GM23248 (cell line): ENCODE data around the gene SLC13A4. TPM values are rescaled to one million over a fixed set of nuclear protein-coding genes. Genes with fewer than 3 reads are reported as not detected.

Experiments
- DNase-seq: peaks from one replicate; pipeline ENCODE4 v3.0.0-alpha.2; 2015
- H2AFZ ChIP-seq: fragments of 200-600 bp; sonication (generic); 2 replicates; pipeline ENCODE4 v1.6.1; 2016; ENCODE audit warnings: antibody characterized with exemption
- H3F3A ChIP-seq: fragments of 200-600 bp; sonication (generic); 2 replicates; pipeline ENCODE4 v1.6.1; 2016; ENCODE audit warnings: mild to moderate bottlenecking, antibody characterized with exemption, mixed run types; ENCODE audit not compliant: insufficient read depth
- H3K27ac ChIP-seq: fragments of 200-600 bp; sonication (generic); 2 replicates; pipeline ENCODE4 v1.5.1; 2016; ENCODE audit warnings: mild to moderate bottlenecking
- H3K27me3 ChIP-seq: fragments of 200-600 bp; sonication (generic); replicated peaks from 2 replicates; pipeline ENCODE4 v1.6.1; 2016; ENCODE audit warnings: mild to moderate bottlenecking; ENCODE audit not compliant: insufficient read depth
- H3K36me3 ChIP-seq: fragments of 200-600 bp; sonication (generic); 2 replicates; pipeline ENCODE4 v1.6.1; 2016; ENCODE audit warnings: low read depth, mild to moderate bottlenecking
- H3K4me1 ChIP-seq: fragments of 200-600 bp; sonication (generic); 2 replicates; pipeline ENCODE4 v1.6.1; 2016; ENCODE audit warnings: mild to moderate bottlenecking; ENCODE audit not compliant: insufficient read depth
- H3K4me2 ChIP-seq: fragments of 200-600 bp; sonication (generic); one replicate; pipeline ENCODE4 v1.6.1; 2016; ENCODE audit warnings: mild to moderate bottlenecking; ENCODE audit not compliant: unreplicated experiment
- H3K4me3 ChIP-seq: fragments of 200-600 bp; sonication (generic); 2 replicates; pipeline ENCODE4 v1.5.1; 2016; ENCODE audit warnings: mild to moderate bottlenecking
- H3K79me2 ChIP-seq: fragments of 200-600 bp; sonication (generic); 2 replicates; pipeline ENCODE4 v1.6.1; 2016; ENCODE audit warnings: mild to moderate bottlenecking; ENCODE audit not compliant: insufficient read depth
- H3K9ac ChIP-seq: fragments of 200-600 bp; sonication (generic); 2 replicates; pipeline ENCODE4 v1.6.1; 2016; ENCODE audit warnings: mild to moderate bottlenecking
- H3K9me2 ChIP-seq: fragments of 200-600 bp; sonication (generic); 2 replicates; pipeline ENCODE4 v1.6.1; 2016; ENCODE audit warnings: mixed run types, mild to moderate bottlenecking, moderate library complexity; ENCODE audit not compliant: insufficient read depth
- H3K9me3 ChIP-seq: fragments of 200-600 bp; sonication (generic); one replicate; pipeline ENCODE4 v1.6.1; 2017; ENCODE audit warnings: low read depth
- H4K20me1 ChIP-seq: fragments of 200-600 bp; sonication (generic); 2 replicates; pipeline ENCODE4 v1.6.0; 2016; ENCODE audit not compliant: insufficient read depth
- EZH2 ChIP-seq: fragments of 200-600 bp; sonication (generic); IDR thresholded peaks from 2 replicates; pipeline ENCODE4 v1.6.1; 2018; ENCODE audit warnings: antibody characterized with exemption, mild to moderate bottlenecking; ENCODE audit not compliant: insufficient read depth, poor library complexity, severe bottlenecking
- EZH2phosphoT487 ChIP-seq: fragments of 200-600 bp; sonication (generic); IDR thresholded peaks from 2 replicates; pipeline ENCODE4 v1.6.1; 2018; ENCODE audit warnings: antibody characterized with exemption, moderate library complexity, mild to moderate bottlenecking, low read depth; ENCODE audit not compliant: insufficient read depth
- WGBS, 2 experiments: methylation state at CpG; one replicate each; pipeline ENCODE4 v1.1.6; 2015 to 2017; ENCODE audit warnings: low lambda C conversion rate in 2 of 2, low coverage in 1 of 2; ENCODE audit errors: missing lambda C conversion rate in 2 of 2; 5-methylcytosine and 5-hydroxymethylcytosine counted together
- in situ Hi-C: fragments of 300-500 bp; cut with MboI; formaldehyde crosslinking; loops from 2 replicates; pipeline ENCODE4 v1.15.0; 2020
- polyA plus RNA-seq: library from polyadenylated mRNA; unstranded; fragments of >200 nt; fragmentation: Nextera tagmentation; extraction: Ambion mirVana; gene quantifications from 2 replicates; pipeline ENCODE4 v1.2.1, GENCODE V29; 2016
- total RNA-seq: library from RNA; depleted of rRNA; stranded (reverse); fragments of >200 nt; shearing (Covaris generic); gene quantifications from 2 replicates; pipeline ENCODE4 v1.2.3, GENCODE V29; 2014

Gene SLC13A4
- total and polyA plus RNA-seq, 2 experiments from 2014 or later, result 0.11 to 1.9 TPM

GRCh38 chr7:135748770-135749169, 20.8 kb upstream of the SLC13A4 start, which contains the start of gene FAM180A:
Gene FAM180A, minus strand, starts transcription at chr7:135748813. Its CDS starts 233 bp downstream, at chr7:135748580.
- peak within 1 kb of the TSS; percentile 84 for H2AFZ ChIP-seq
- H3K9me2 ChIP-seq, result no peaks in the 10 kb centered on the region
- peak within 1 kb of the TSS; percentile 86 for H3K4me3 ChIP-seq
- H3K9ac ChIP-seq, result peak within 1 kb of the TSS; percentile 78
- no peak for TF ChIP-seq EZH2
- no peak for TF ChIP-seq EZH2phosphoT487
- DNase-seq, result peak; percentile 94
- peaks cover 37% of the 10 kb centered on the region for H3K79me2 ChIP-seq
- H4K20me1 ChIP-seq, result no peaks in the 10 kb centered on the region
- H3K27me3 ChIP-seq, result no peaks in the 10 kb centered on the region
- H3K9me3 ChIP-seq, result no peaks in the 10 kb centered on the region
- peaks cover 31% of the 10 kb centered on the region for H3F3A ChIP-seq
- WGBS, 2 experiments, result 1 to 2% methylated on average over 11 of the region's 11 CpGs
- H3K4me1 ChIP-seq, result peaks cover 32% of the 10 kb centered on the region
- H3K36me3 ChIP-seq, result no peaks in the 10 kb centered on the region
- in situ Hi-C loops, result no loop called here
- peak within 1 kb of the TSS; percentile 99 for H3K4me2 ChIP-seq
- H3K27ac ChIP-seq, result peak within 1 kb of the TSS; percentile 98

- peak overlapping the region; percentile 78 for H3K9ac ChIP-seq
- WGBS, 2 experiments, result 1 to 4% methylated on average over 8 of the region's 8 CpGs
- in situ Hi-C loops, result no loop called here
- peak overlapping the region; percentile 98 for H3K27ac ChIP-seq
- H3K4me2 ChIP-seq, result peak overlapping the region; percentile 99
- no peak for TF ChIP-seq EZH2
- no peak for TF ChIP-seq EZH2phosphoT487
- DNase-seq, result peak; percentile 59
- peak overlapping the region; percentile 84 for H2AFZ ChIP-seq
- no peaks in the 10 kb centered on the region for H3K27me3 ChIP-seq
- H3K36me3 ChIP-seq, result no peaks in the 10 kb centered on the region
- peaks cover 42% of the 10 kb centered on the region for H3F3A ChIP-seq
- H3K79me2 ChIP-seq, result peaks cover 52% of the 10 kb centered on the region
- H3K9me3 ChIP-seq, result no peaks in the 10 kb centered on the region
- peak overlapping the region; percentile 86 for H3K4me3 ChIP-seq
- no peaks in the 10 kb centered on the region for H4K20me1 ChIP-seq
- H3K4me1 ChIP-seq, result peaks cover 46% of the 10 kb centered on the region
- H3K9me2 ChIP-seq, result no peaks in the 10 kb centered on the region
Observed at GRCh38 chr7:135747366-135747765, 19.4 kb upstream of the SLC13A4 start.

- Histone ChIP-seq H3K9me2 (no peaks in the 10 kb centered on the region), H3K9me3 (no peaks in the 10 kb centered on the region), H3F3A (peaks cover 42% of the 10 kb centered on the region), H3K36me3 (no peaks in the 10 kb centered on the region), H3K27ac (peak overlapping the region; percentile 98), H3K9ac (peak overlapping the region; percentile 81), H3K79me2 (peaks cover 67% of the 10 kb centered on the region), H3K4me2 (peak overlapping the region; percentile 99), H3K4me1 (peaks cover 54% of the 10 kb centered on the region), H4K20me1 (no peaks in the 10 kb centered on the region), H2AFZ (peak overlapping the region; percentile 54), H3K4me3 (peak overlapping the region; percentile 86), H3K27me3 (no peaks in the 10 kb centered on the region)
- peak; percentile 100 for DNase-seq
- in situ Hi-C loops, result no loop called here
- no peak for TF ChIP-seq EZH2
- no peak for TF ChIP-seq EZH2phosphoT487
- WGBS, 2 experiments, result 1 to 2% methylated on average over 9 of the region's 9 CpGs
Observed at GRCh38 chr7:135745703-135746312, 17.8 kb upstream of the SLC13A4 start.

- Histone ChIP-seq H3K9ac (peak overlapping the region; percentile 81), H4K20me1 (no peaks in the 10 kb centered on the region)
Observed at GRCh38 chr7:135744938-135745702, 17.1 kb upstream of the SLC13A4 start.

More at GRCh38 chr7:135744938-135745702, 17.1 kb upstream of the SLC13A4 start:
- Histone ChIP-seq H3K27me3 (no peaks in the 10 kb centered on the region), H3K79me2 (peaks cover 74% of the 10 kb centered on the region), H3K27ac (peak overlapping the region; percentile 98), H2AFZ (no peak overlapping the region), H3K9me3 (no peaks in the 10 kb centered on the region), H3K36me3 (0 out of 2 replicates have a peak, but pooled peaks cover 1% of the 10 kb centered on the region), H3F3A (peaks cover 42% of the 10 kb centered on the region), H3K4me3 (peak overlapping the region; percentile 54), H3K9me2 (no peaks in the 10 kb centered on the region), H3K4me1 (peaks cover 54% of the 10 kb centered on the region), H3K4me2 (peak overlapping the region; percentile 83)
- WGBS, 2 experiments, result 19% methylated on average over 8 of the region's 8 CpGs
- no peak for TF ChIP-seq EZH2
- no peak for TF ChIP-seq EZH2phosphoT487
- in situ Hi-C loops, result no loop called here
- peak; percentile 96 for DNase-seq
